ENCODE results near the gene FOXRED1. TPM values are rescaled to one million over a fixed set of nuclear protein-coding genes. Genes with fewer than 3 reads are reported as not detected.

FOXRED1 gene
- total RNA-seq, 1 donor from 2014 or later = 60.9 TPM

- Mint-ChIP-seq H3K4me1 (ENCODE audit: low read depth, unreplicated experiment) (no peaks in the 10 kb centered on the region), H3K9me3 (ENCODE audit: unreplicated experiment) (no peaks in the 10 kb centered on the region), H3K27me3 (ENCODE audit: unreplicated experiment) (peaks cover 1% of the 10 kb centered on the region), H3K36me3 (ENCODE audit: unreplicated experiment) (no peaks in the 10 kb centered on the region), H3K27ac (ENCODE audit: unreplicated experiment) (no peak overlapping the region), H3K4me3 (ENCODE audit: unreplicated experiment) (no peak overlapping the region)
- DNase-seq = no peak
- TF ChIP-seq, protein P1, sequence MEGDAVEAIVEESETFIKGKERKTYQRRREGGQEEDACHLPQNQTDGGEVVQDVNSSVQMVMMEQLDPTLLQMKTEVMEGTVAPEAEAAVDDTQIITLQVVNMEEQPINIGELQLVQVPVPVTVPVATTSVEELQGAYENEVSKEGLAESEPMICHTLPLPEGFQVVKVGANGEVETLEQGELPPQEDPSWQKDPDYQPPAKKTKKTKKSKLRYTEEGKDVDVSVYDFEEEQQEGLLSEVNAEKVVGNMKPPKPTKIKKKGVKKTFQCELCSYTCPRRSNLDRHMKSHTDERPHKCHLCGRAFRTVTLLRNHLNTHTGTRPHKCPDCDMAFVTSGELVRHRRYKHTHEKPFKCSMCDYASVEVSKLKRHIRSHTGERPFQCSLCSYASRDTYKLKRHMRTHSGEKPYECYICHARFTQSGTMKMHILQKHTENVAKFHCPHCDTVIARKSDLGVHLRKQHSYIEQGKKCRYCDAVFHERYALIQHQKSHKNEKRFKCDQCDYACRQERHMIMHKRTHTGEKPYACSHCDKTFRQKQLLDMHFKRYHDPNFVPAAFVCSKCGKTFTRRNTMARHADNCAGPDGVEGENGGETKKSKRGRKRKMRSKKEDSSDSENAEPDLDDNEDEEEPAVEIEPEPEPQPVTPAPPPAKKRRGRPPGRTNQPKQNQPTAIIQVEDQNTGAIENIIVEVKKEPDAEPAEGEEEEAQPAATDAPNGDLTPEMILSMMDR (IDR thresholded peaks at IDR 0.05; ENCODE audit: partially characterized antibody, unreplicated experiment) = no peak
Measured at GRCh38 chr11:126257144-126257543, 11.8 kb upstream of the FOXRED1 start.

GRCh38 chr11:126257764-126258163 is 11.2 kb upstream of the FOXRED1 start:
- no peaks in the 10 kb centered on the region for H3K36me3 Mint-ChIP-seq (ENCODE audit: unreplicated experiment)
- H3K27me3 Mint-ChIP-seq (ENCODE audit: unreplicated experiment) = peaks cover 1% of the 10 kb centered on the region
- DNase-seq = no peak
- H3K27ac Mint-ChIP-seq (ENCODE audit: unreplicated experiment) = no peak overlapping the region
- no peaks in the 10 kb centered on the region for H3K4me1 Mint-ChIP-seq (ENCODE audit: low read depth, unreplicated experiment)
- TF ChIP-seq, protein P1 (IDR thresholded peaks at IDR 0.05; ENCODE audit: partially characterized antibody, unreplicated experiment) = no peak
- no peaks in the 10 kb centered on the region for H3K9me3 Mint-ChIP-seq (ENCODE audit: unreplicated experiment)
- H3K4me3 Mint-ChIP-seq (ENCODE audit: unreplicated experiment) = no peak overlapping the region

DNA sequence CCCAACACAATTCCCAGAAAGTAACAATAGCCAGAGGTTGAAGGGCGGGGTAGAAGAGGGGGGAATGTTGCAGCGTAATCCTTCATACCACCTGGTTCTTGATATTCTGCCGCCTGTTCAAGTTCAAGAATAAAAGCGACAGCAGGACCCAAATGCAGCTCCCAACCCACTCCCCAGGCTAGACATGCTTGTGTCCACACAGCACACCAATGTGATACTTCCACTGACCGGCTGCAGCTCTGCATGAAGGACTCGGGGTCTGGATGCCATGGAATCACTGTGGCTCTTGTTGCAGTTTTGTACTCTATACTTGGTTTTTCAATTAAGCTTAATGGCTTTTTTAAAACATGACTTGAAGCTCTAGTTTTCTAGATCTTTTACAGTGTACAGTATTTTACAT is 6.7 kb upstream of the FOXRED1 start:
- Mint-ChIP-seq H3K4me1 (ENCODE audit: low read depth, unreplicated experiment) (no peaks in the 10 kb centered on the region), H3K27ac (ENCODE audit: unreplicated experiment) (no peak overlapping the region), H3K36me3 (ENCODE audit: unreplicated experiment) (no peaks in the 10 kb centered on the region), H3K4me3 (ENCODE audit: unreplicated experiment) (no peak overlapping the region), H3K27me3 (ENCODE audit: unreplicated experiment) (peaks cover 3% of the 10 kb centered on the region), H3K9me3 (ENCODE audit: unreplicated experiment) (peaks cover 1% of the 10 kb centered on the region)
- TF ChIP-seq, protein P1 (IDR thresholded peaks at IDR 0.05; ENCODE audit: partially characterized antibody, unreplicated experiment) = no peak
- DNase-seq = no peak

DNA sequence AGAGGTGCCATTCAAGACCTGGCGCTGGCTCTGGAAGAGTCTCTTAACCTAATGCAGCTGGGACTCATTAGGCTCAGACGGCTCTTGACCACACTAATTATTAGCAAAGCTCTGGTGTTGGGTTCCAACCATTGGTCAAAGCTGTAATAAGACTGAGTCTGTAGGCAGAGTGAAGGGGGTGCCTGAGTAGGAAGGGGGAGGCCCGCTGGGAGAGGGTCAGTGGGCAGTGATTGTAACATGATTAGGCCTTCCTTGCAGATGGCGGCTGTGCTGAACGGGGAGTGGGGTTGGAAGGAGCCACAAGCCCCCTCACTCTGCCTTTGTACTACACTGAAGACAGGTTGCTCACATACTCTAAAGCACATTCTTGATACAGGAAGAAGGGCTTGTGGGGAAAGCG is 5.5 kb upstream of the FOXRED1 start:
- TF ChIP-seq, protein P1 (IDR thresholded peaks at IDR 0.05; ENCODE audit: partially characterized antibody, unreplicated experiment) = no peak
- no peak for DNase-seq
- no peak overlapping the region for H3K27ac Mint-ChIP-seq (ENCODE audit: unreplicated experiment)
- H3K9me3 Mint-ChIP-seq (ENCODE audit: unreplicated experiment) = peaks cover 6% of the 10 kb centered on the region
- no peaks in the 10 kb centered on the region for H3K4me1 Mint-ChIP-seq (ENCODE audit: low read depth, unreplicated experiment)
- H3K4me3 Mint-ChIP-seq (ENCODE audit: unreplicated experiment) = no peak overlapping the region
- H3K36me3 Mint-ChIP-seq (ENCODE audit: unreplicated experiment) = no peaks in the 10 kb centered on the region
- peaks cover 7% of the 10 kb centered on the region for H3K27me3 Mint-ChIP-seq (ENCODE audit: unreplicated experiment)

DNA sequence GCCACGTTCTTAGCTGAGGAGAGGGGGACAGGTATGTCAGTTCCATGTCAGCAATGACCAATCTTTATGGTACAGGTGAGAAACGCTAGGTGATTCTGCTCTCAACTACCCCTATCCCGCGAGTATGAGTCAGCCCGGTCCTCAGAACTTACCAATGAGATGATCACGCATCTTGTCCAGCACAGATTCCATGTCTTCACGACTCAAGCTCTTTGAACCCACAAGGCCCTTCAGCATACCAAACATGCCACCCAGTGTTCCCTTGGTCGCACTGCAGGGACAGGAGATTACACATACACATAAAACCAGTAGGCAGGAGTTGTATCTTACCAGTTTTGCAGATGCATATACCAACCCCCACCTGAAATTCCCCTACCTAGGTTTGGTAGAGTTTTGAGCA is 3.1 kb upstream of the FOXRED1 start:
- H3K4me3 Mint-ChIP-seq (ENCODE audit: unreplicated experiment) = no peak overlapping the region
- H3K27me3 Mint-ChIP-seq (ENCODE audit: unreplicated experiment) = peaks cover 9% of the 10 kb centered on the region
- H3K36me3 Mint-ChIP-seq (ENCODE audit: unreplicated experiment) = no peaks in the 10 kb centered on the region
- H3K4me1 Mint-ChIP-seq (ENCODE audit: low read depth, unreplicated experiment) = peaks cover 2% of the 10 kb centered on the region
- TF ChIP-seq, protein P1 (IDR thresholded peaks at IDR 0.05; ENCODE audit: partially characterized antibody, unreplicated experiment) = no peak
- H3K27ac Mint-ChIP-seq (ENCODE audit: unreplicated experiment) = no peak overlapping the region
- peaks cover 6% of the 10 kb centered on the region for H3K9me3 Mint-ChIP-seq (ENCODE audit: unreplicated experiment)
- no peak for DNase-seq

Measured in glutamatergic neuron (in vitro differentiated cells).